ENCODE data around the gene GPX3.

GPX3 gene

GRCh38 chr5:151058301-151058700 lies 37.9 kb downstream of the GPX3 start:
- DNase-seq (ENCODE audit: low spot score) = no peak

- DNase-seq (ENCODE audit: low spot score) = no peak
These were observed 38.6 kb downstream of the GPX3 start for GRCh38 chr5:151058891-151059489.

- DNase-seq (ENCODE audit: low spot score) = peak; percentile 49
These were observed 40.4 kb downstream of the GPX3 start for GRCh38 chr5:151060742-151061141.

- DNase-seq (ENCODE audit: low spot score) = no peak
These were observed 42.2 kb downstream of the GPX3 start for GRCh38 chr5:151062405-151063141.

- DNase-seq (ENCODE audit: low spot score) = peak; percentile 91
These were observed 43.0 kb downstream of the GPX3 start for GRCh38 chr5:151063142-151063989.

- DNase-seq (ENCODE audit: low spot score) = no peak
These were observed 44.6 kb downstream of the GPX3 start for GRCh38 chr5:151064916-151065499.

- DNase-seq (ENCODE audit: low spot score) = no peak
These were observed 45.2 kb downstream of the GPX3 start for GRCh38 chr5:151065609-151066008.

- DNase-seq (ENCODE audit: low spot score) = no peak
These were observed 46.5 kb downstream of the GPX3 start for GRCh38 chr5:151066920-151067319.

GRCh38 chr5:151067632-151068432 lies 47.4 kb downstream of the GPX3 start:
- no peak for DNase-seq (ENCODE audit: low spot score)

- DNase-seq (ENCODE audit: low spot score) = peak; percentile 37
These were observed 48.2 kb downstream of the GPX3 start for GRCh38 chr5:151068433-151069197.

- peak; percentile 29 for DNase-seq (ENCODE audit: low spot score)
These were observed 50.1 kb downstream of the GPX3 start for GRCh38 chr5:151070449-151070848.

- no peak for DNase-seq (ENCODE audit: low spot score)
These were observed 50.6 kb downstream of the GPX3 start for GRCh38 chr5:151071021-151071420.

GRCh38 chr5:151071848-151072629 lies 51.6 kb downstream of the GPX3 start:
- peak; percentile 33 for DNase-seq (ENCODE audit: low spot score)

GRCh38 chr5:151072630-151073025 lies 52.2 kb downstream of the GPX3 start:
- DNase-seq (ENCODE audit: low spot score) = peak; percentile 55

GRCh38 chr5:151073280-151073679 lies 52.9 kb downstream of the GPX3 start:
- DNase-seq (ENCODE audit: low spot score) = no peak

- no peak for DNase-seq (ENCODE audit: low spot score)
These were observed 54.2 kb downstream of the GPX3 start for GRCh38 chr5:151074557-151074956.

GRCh38 chr5:151075698-151076331 lies 55.4 kb downstream of the GPX3 start:
- DNase-seq (ENCODE audit: low spot score) = peak; percentile 54

GRCh38 chr5:151076616-151077015 lies 56.2 kb downstream of the GPX3 start:
- no peak for DNase-seq (ENCODE audit: low spot score)

GRCh38 chr5:151077419-151077818 lies 57.0 kb downstream of the GPX3 start:
- no peak for DNase-seq (ENCODE audit: low spot score)

- DNase-seq (ENCODE audit: low spot score) = no peak
These were observed 57.6 kb downstream of the GPX3 start for GRCh38 chr5:151077967-151078366.
